ENCODE results near the gene SNTB2. TPM values are rescaled to one million over a fixed set of nuclear protein-coding genes. Genes with fewer than 3 reads are reported as not detected.
A peak's percentile ranks its signal among the peaks of the same experiment; 100 is the strongest.

Gene SNTB2
- total and polyA plus RNA-seq, 2 of the 13 experiments (the other 11 are each of a cell fraction or from before 2014, with no cell fraction given) = 11.5 to 19.2 TPM

DNA sequence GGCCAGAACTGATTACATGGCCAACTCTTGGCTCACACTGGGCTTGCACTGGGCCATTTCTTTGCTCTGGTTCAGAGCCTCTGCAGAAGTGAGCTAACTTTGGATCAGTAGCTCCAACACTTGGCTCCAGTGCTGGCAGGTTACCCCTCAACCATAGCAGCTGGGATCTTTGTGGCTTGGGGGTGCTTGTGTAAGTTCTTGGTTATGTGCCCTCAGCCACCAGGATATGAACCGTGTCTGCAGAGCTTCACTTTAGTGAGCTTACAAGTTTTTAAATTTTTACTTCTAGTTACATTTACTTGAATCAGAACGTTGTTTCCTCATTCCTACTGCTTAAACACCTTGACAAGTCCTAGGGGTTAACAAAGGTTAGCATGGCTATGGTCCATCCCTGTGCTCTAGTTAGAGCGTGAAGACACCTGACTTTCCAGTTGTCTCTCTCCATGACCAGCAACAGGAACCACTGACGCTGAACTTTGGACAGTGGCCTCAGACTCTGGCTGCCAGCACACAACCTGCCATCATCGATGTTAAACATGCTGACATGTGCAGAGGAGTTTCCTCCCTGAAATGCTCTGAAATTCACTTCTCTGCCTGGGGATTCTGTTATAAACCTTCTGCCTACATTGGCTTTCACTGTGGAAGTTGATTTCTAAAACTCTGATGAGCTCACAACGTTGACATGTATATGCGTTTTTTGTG is 139.4 kb downstream of the SNTB2 start (continued):
- TF ChIP-seq MEIS2 (CRISPR knock-in tag; IDR thresholded peaks at IDR 0.05) = peak; percentile 75; the same call in 1 of the 2 replicates
- TF ChIP-seq, protein P1, sequence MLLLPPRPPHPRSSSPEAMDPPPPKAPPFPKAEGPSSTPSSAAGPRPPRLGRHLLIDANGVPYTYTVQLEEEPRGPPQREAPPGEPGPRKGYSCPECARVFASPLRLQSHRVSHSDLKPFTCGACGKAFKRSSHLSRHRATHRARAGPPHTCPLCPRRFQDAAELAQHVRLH (CRISPR knock-in tag; IDR thresholded peaks at IDR 0.05; ENCODE audit: borderline replicate concordance, low read depth) = peak; percentile 66; the same call in 1 of the 2 replicates
- TF ChIP-seq ZNF75D (CRISPR knock-in tag; IDR thresholded peaks at IDR 0.05; ENCODE audit: borderline replicate concordance) = no peak
- TF ChIP-seq, protein P2, sequence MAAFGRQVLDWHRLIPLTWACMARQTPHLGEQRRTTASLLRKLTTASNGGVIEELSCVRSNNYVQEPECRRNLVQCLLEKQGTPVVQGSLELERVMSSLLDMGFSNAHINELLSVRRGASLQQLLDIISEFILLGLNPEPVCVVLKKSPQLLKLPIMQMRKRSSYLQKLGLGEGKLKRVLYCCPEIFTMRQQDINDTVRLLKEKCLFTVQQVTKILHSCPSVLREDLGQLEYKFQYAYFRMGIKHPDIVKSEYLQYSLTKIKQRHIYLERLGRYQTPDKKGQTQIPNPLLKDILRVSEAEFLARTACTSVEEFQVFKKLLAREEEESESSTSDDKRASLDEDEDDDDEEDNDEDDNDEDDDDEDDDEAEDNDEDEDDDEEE (CRISPR knock-in tag; IDR thresholded peaks at IDR 0.05) = peak; percentile 65; the same call in 1 of the 2 replicates
- TF ChIP-seq, protein P3, sequence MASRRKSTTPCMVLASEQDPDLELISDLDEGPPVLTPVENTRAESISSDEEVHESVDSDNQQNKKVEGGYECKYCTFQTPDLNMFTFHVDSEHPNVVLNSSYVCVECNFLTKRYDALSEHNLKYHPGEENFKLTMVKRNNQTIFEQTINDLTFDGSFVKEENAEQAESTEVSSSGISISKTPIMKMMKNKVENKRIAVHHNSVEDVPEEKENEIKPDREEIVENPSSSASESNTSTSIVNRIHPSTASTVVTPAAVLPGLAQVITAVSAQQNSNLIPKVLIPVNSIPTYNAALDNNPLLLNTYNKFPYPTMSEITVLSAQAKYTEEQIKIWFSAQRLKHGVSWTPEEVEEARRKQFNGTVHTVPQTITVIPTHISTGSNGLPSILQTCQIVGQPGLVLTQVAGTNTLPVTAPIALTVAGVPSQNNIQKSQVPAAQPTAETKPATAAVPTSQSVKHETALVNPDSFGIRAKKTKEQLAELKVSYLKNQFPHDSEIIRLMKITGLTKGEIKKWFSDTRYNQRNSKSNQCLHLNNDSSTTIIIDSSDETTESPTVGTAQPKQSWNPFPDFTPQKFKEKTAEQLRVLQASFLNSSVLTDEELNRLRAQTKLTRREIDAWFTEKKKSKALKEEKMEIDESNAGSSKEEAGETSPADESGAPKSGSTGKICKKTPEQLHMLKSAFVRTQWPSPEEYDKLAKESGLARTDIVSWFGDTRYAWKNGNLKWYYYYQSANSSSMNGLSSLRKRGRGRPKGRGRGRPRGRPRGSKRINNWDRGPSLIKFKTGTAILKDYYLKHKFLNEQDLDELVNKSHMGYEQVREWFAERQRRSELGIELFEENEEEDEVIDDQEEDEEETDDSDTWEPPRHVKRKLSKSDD (CRISPR knock-in tag; IDR thresholded peaks at IDR 0.05; ENCODE audit: low read depth) = no peak
- TF ChIP-seq SIN3A (IDR thresholded peaks at IDR 0.05; ENCODE audit: borderline replicate concordance, low read depth, low read length) = peak; percentile 91
- TF ChIP-seq ZNF772 (CRISPR knock-in tag; IDR thresholded peaks at IDR 0.05) = 0 out of 2 replicates have a peak, but pooled peaks have one; percentile 43
- TF ChIP-seq, protein P4, sequence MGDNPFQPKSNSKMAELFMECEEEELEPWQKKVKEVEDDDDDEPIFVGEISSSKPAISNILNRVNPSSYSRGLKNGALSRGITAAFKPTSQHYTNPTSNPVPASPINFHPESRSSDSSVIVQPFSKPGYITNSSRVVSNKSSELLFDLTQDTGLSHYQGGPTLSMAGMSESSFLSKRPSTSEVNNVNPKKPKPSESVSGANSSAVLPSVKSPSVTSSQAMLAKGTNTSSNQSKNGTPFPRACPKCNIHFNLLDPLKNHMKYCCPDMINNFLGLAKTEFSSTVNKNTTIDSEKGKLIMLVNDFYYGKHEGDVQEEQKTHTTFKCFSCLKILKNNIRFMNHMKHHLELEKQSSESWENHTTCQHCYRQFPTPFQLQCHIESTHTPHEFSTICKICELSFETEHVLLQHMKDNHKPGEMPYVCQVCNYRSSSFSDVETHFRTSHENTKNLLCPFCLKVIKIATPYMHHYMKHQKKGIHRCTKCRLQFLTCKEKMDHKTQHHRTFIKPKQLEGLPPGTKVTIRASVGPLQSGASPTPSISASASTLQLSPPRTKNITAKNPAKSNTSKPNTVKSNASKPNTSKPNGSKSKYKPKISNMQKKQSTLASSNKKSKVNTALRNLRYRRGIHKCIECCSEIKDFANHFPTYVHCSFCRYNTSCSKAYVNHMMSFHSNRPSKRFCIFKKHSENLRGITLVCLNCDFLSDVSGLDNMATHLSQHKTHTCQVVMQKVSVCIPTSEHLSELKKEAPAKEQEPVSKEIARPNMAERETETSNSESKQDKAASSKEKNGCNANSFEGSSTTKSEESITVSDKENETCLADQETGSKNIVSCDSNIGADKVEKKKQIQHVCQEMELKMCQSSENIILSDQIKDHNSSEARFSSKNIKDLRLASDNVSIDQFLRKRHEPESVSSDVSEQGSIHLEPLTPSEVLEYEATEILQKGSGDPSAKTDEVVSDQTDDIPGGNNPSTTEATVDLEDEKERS (CRISPR knock-in tag; IDR thresholded peaks at IDR 0.05) = no peak
- TF ChIP-seq, protein P5, sequence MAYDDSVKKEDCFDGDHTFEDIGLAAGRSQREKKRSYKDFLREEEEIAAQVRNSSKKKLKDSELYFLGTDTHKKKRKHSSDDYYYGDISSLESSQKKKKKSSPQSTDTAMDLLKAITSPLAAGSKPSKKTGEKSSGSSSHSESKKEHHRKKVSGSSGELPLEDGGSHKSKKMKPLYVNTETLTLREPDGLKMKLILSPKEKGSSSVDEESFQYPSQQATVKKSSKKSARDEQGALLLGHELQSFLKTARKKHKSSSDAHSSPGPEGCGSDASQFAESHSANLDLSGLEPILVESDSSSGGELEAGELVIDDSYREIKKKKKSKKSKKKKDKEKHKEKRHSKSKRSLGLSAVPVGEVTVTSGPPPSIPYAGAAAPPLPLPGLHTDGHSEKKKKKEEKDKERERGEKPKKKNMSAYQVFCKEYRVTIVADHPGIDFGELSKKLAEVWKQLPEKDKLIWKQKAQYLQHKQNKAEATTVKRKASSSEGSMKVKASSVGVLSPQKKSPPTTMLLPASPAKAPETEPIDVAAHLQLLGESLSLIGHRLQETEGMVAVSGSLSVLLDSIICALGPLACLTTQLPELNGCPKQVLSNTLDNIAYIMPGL (CRISPR knock-in tag; IDR thresholded peaks at IDR 0.05; ENCODE audit: borderline replicate concordance in 1 of 2, low read depth in 1 of 2) = peak; percentile 32 to 83; a peak in 2 of 4 replicates
- no peak for TF ChIP-seq ZNF83 (CRISPR knock-in tag; IDR thresholded peaks at IDR 0.05; ENCODE audit: borderline replicate concordance)
- TF ChIP-seq ISL2 (CRISPR knock-in tag; IDR thresholded peaks at IDR 0.05) = no peak; the same call in 1 of the 2 replicates
- TF ChIP-seq ZNF282 (IDR thresholded peaks at IDR 0.05; ENCODE audit: partially characterized antibody) = no peak
- TF ChIP-seq ZNF570 (CRISPR knock-in tag; IDR thresholded peaks at IDR 0.05; ENCODE audit: borderline replicate concordance) = no peak
- 0 out of 2 replicates have a peak, but pooled peaks have one; percentile 58 for TF ChIP-seq ZNF879 (CRISPR knock-in tag; IDR thresholded peaks at IDR 0.05)
- TF ChIP-seq SOX5 (CRISPR knock-in tag; IDR thresholded peaks at IDR 0.05; ENCODE audit: borderline replicate concordance) = peak; percentile 43; the same call in 1 of the 2 replicates
- no peak for TF ChIP-seq NFKB2 (CRISPR knock-in tag; IDR thresholded peaks at IDR 0.05; ENCODE audit: borderline replicate concordance)
- TF ChIP-seq RELA (CRISPR knock-in tag; IDR thresholded peaks at IDR 0.05) = no peak
- no peak for TF ChIP-seq ZFP36 (IDR thresholded peaks at IDR 0.05; ENCODE audit: borderline replicate concordance, low read depth, low read length, partially characterized antibody)
- no peak for TF ChIP-seq ONECUT2 (CRISPR knock-in tag; IDR thresholded peaks at IDR 0.05)
- no peak for TF ChIP-seq ZNF672 (CRISPR knock-in tag; IDR thresholded peaks at IDR 0.05)
